Fibroblast of lung (primary cell): ENCODE results near the gene POLR1A.

Experiments
- CTCF ChIP-seq, 2 donors: IDR thresholded peaks in 1 of 2; conservative IDR thresholded peaks in 1 of 2; 1 replicate in 1 of 2; 2 replicates in 1 of 2; pipeline ENCODE4 v1.5.1; 2011 to 2012; ENCODE audit warnings: low read length in 2 of 2, control low read depth in 1 of 2, inconsistent platforms in 1 of 2, low read depth in 1 of 2, mild to moderate bottlenecking in 1 of 2
- EZH2 ChIP-seq: IDR thresholded peaks from 2 replicates; pipeline ENCODE4 v1.5.1; 2012; ENCODE audit warnings: low read length, control low read depth, mild to moderate bottlenecking; ENCODE audit errors: missing control alignments

DNA sequence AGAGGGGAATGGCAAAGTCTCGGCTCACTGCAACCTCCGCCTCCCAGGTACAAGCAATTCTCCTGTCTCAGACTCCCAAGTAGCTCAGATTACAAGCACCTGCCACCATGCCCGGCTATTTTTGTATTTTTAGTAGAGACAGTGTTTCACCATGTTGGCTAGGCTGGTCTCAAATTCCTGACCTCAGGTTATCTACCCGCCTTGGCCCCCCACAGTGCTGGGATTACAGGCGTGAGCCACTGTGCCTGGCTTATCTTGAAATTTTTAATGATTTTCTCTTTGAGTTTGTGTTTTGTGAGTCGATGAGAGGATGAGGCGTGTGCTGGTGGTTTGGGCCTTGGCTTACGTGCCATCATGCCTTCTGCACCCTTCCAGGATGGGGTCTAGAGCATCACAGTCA lies 115.6 kb downstream of the POLR1A start:
- no peak for TF ChIP-seq CTCF (conservative IDR thresholded peaks at IDR 0.05 in 1 of 2, IDR thresholded peaks at IDR 0.05 in 1 of 2; ENCODE audit: low read depth in 1 of 2, low read length in 2 of 2)
- no peak for TF ChIP-seq EZH2
